WTC11 (cell line): ENCODE measurements around the gene RNF212B. TPM values are rescaled to one million over a fixed set of nuclear protein-coding genes. Genes with fewer than 3 reads are reported as not detected.
"Not testable (repeated sequence)": the region's sequence is repeated elsewhere in the genome, so short reads cannot be mapped to it uniquely, and the experiment has no call there.

Experiments
- ATAC-seq: fragments of 200-7000 bp; cut with Tn5 transposase; 2 replicates; pipeline ENCODE4 v1.10.0; 2021; ENCODE audit warnings: mild to moderate bottlenecking, moderate library complexity
- CTCF ChIA-PET: fragments of 300-600 bp; sonication (Branson Sonifier 250); formaldehyde crosslinking; loops from one replicate; lab custom pipeline; 2021; ENCODE audit warnings: antibody characterized with exemption; lab: Charles Lee
- POLR2A ChIA-PET: fragments of 350-600 bp; sonication (Branson Sonifier 250); formaldehyde crosslinking; loops from one replicate; lab custom pipeline; 2021; ENCODE audit warnings: antibody characterized with exemption; lab: Charles Lee
- DNase-seq: peaks from one replicate; pipeline ENCODE4 v3.0.0; 2021; ENCODE audit warnings: low spot score
- H3K27ac Mint-ChIP-seq: 2 replicates; pipeline ENCODE4 v1.8.0; 2021; ENCODE audit warnings: mixed read lengths
- H3K27me3 Mint-ChIP-seq: 2 replicates; pipeline ENCODE4 v1.8.0; 2021; ENCODE audit warnings: low read depth, mild to moderate bottlenecking, moderate library complexity, mixed read lengths
- H3K36me3 Mint-ChIP-seq: 2 replicates; pipeline ENCODE4 v1.8.0; 2021; ENCODE audit warnings: mixed read lengths
- H3K4me1 Mint-ChIP-seq: 2 replicates; pipeline ENCODE4 v1.8.0; 2022; ENCODE audit warnings: mixed read lengths
- H3K4me3 Mint-ChIP-seq: 2 replicates; pipeline ENCODE4 v1.8.0; 2021; ENCODE audit warnings: mild to moderate bottlenecking, moderate library complexity, mixed read lengths
- H3K9me3 Mint-ChIP-seq: 2 replicates; pipeline ENCODE4 v1.8.0; 2021; ENCODE audit warnings: mixed read lengths
- AR ChIP-seq: fragments of 250-450 bp; sonication (Bioruptor Pico); IDR thresholded peaks from 2 replicates; pipeline ENCODE4 v1.9.0; 2021; ENCODE audit warnings: mild to moderate bottlenecking
- ATF6 ChIP-seq: sonication (generic); formaldehyde crosslinking; IDR thresholded peaks from 2 replicates; pipeline ENCODE4 v1.8.1; 2023; ENCODE audit warnings: mild to moderate bottlenecking, missing genetic modification reagents
- CDX4 ChIP-seq: fragments of 250-450 bp; sonication (Bioruptor Pico); IDR thresholded peaks from 2 replicates; pipeline ENCODE4 v1.9.0; 2021; ENCODE audit warnings: moderate library complexity, mild to moderate bottlenecking, inconsistent platforms, borderline replicate concordance
- ELF4 ChIP-seq: sonication (generic); formaldehyde crosslinking; IDR thresholded peaks from 2 replicates; pipeline ENCODE4 v1.8.1; 2022; ENCODE audit warnings: low read depth, mild to moderate bottlenecking, moderate library complexity, missing genetic modification reagents
- ESRRA ChIP-seq: sonication (generic); formaldehyde crosslinking; IDR thresholded peaks from 2 replicates; pipeline ENCODE4 v1.8.1; 2022; ENCODE audit warnings: mild to moderate bottlenecking, missing genetic modification reagents, borderline replicate concordance
- FOXK1 ChIP-seq: sonication (generic); formaldehyde crosslinking; IDR thresholded peaks from 2 replicates; pipeline ENCODE4 v1.8.0; 2022; ENCODE audit warnings: mild to moderate bottlenecking, moderate library complexity, missing genetic modification reagents
- KAT7 ChIP-seq: sonication (generic); formaldehyde crosslinking; IDR thresholded peaks from 2 replicates; pipeline ENCODE4 v1.8.1; 2023; ENCODE audit warnings: missing genetic modification reagents, mild to moderate bottlenecking, borderline replicate concordance
- MLX ChIP-seq: sonication (generic); formaldehyde crosslinking; IDR thresholded peaks from 2 replicates; pipeline ENCODE4 v1.8.1; 2023; ENCODE audit warnings: mild to moderate bottlenecking, missing genetic modification reagents, moderate library complexity
- PREB ChIP-seq: sonication (generic); formaldehyde crosslinking; IDR thresholded peaks from 2 replicates; pipeline ENCODE4 v1.8.1; 2022; ENCODE audit warnings: mild to moderate bottlenecking, missing genetic modification reagents, moderate library complexity, borderline replicate concordance
- PRRX2 ChIP-seq: fragments of 250-450 bp; sonication (Bioruptor Pico); IDR thresholded peaks from 2 replicates; pipeline ENCODE4 v1.8.0; 2021; ENCODE audit warnings: mild to moderate bottlenecking
- RELA ChIP-seq: sonication (generic); formaldehyde crosslinking; IDR thresholded peaks from 2 replicates; pipeline ENCODE4 v1.8.1; 2022; ENCODE audit warnings: missing genetic modification reagents, mild to moderate bottlenecking, borderline replicate concordance
- SOX15 ChIP-seq: fragments of 250-450 bp; sonication (Bioruptor Pico); IDR thresholded peaks from 2 replicates; pipeline ENCODE4 v1.9.0; 2021; ENCODE audit warnings: mild to moderate bottlenecking
- TEAD1 ChIP-seq: sonication (generic); formaldehyde crosslinking; IDR thresholded peaks from 2 replicates; pipeline ENCODE4 v1.8.0; 2022; ENCODE audit warnings: mild to moderate bottlenecking, missing genetic modification reagents
- ZNF138 ChIP-seq: sonication (generic); formaldehyde crosslinking; conservative IDR thresholded peaks from 2 replicates; pipeline ENCODE4 v1.8.1; 2022; ENCODE audit warnings: mild to moderate bottlenecking, moderate library complexity, missing genetic modification reagents
- ZNF281 ChIP-seq: sonication (generic); formaldehyde crosslinking; IDR thresholded peaks from 2 replicates; pipeline ENCODE4 v1.8.0; 2023; ENCODE audit warnings: mild to moderate bottlenecking, missing genetic modification reagents
- ZNF671 ChIP-seq: fragments of 250-450 bp; sonication (Bioruptor Pico); IDR thresholded peaks from 2 replicates; pipeline ENCODE4 v1.8.0; 2021; ENCODE audit warnings: mild to moderate bottlenecking
- total RNA-seq: library from RNA; stranded (reverse); gene quantifications from 3 replicates; pipeline ENCODE4 v1.2.3, GENCODE V29; 2021

Gene RNF212B
- total RNA-seq, 1 experiment from 2014 or later: 0.46 TPM

GRCh38 chr14:23260849-23261248 lies 23.1 kb downstream of the RNF212B start:
- ATAC-seq, H3K27ac Mint-ChIP-seq, H3K9me3 Mint-ChIP-seq, H3K4me3 Mint-ChIP-seq, DNase-seq, H3K36me3 Mint-ChIP-seq: not testable (repeated sequence)
- Mint-ChIP-seq H3K4me1 (peaks cover 18% of the 10 kb centered on the region), H3K27me3 (peaks cover 29% of the 10 kb centered on the region)
- POLR2A ChIA-PET: interaction anchor here (0.6 kb wide), 1 partner anchor 143 kb away, joined by 3 read pairs; no protein-coding TSS in a partner anchor
- CTCF ChIA-PET: interaction anchor here (0.8 to 1.5 kb wide), 5 partner anchors 33 to 140 kb away, joined by 3 to 9 read pairs (median 4); no protein-coding TSS in a partner anchor

GRCh38 chr14:23269193-23269592 lies 31.5 kb downstream of the RNF212B start:
- CTCF ChIA-PET: interaction anchor here (1.2 to 1.5 kb wide), 2 partner anchors 20 to 25 kb away, joined by 3 to 4 read pairs; no protein-coding TSS in a partner anchor
- no peaks in the 10 kb centered on the region for H3K36me3 Mint-ChIP-seq
- TF ChIP-seq FOXK1 (CRISPR knock-in tag): no peak
- TF ChIP-seq AR (CRISPR knock-in tag): no peak
- no peak for TF ChIP-seq ZNF671 (CRISPR knock-in tag)
- no peak for TF ChIP-seq CDX4 (CRISPR knock-in tag)
- TF ChIP-seq TEAD1: no peak
- TF ChIP-seq ZNF138 (CRISPR knock-in tag): no peak
- TF ChIP-seq KAT7 (CRISPR knock-in tag): no peak
- no peak for TF ChIP-seq PREB
- TF ChIP-seq RELA (CRISPR knock-in tag): no peak
- TF ChIP-seq ZNF281 (CRISPR knock-in tag): no peak

GRCh38 chr14:23275412-23275811 lies 37.7 kb downstream of the RNF212B start:
- ChIA-PET CTCF (interaction anchor here (0.9 to 1.6 kb wide), 3 partner anchors 11 to 155 kb away, joined by 3 to 5 read pairs (median 4); partner anchors contain the start of gene HOMEZ), POLR2A (no interaction called here)
- Mint-ChIP-seq H3K27me3 (peaks cover 98% of the 10 kb centered on the region), H3K4me1 (peaks cover 13% of the 10 kb centered on the region), H3K4me3 (no peak overlapping the region), H3K27ac (no peak overlapping the region), H3K9me3 (no peaks in the 10 kb centered on the region), H3K36me3 (no peaks in the 10 kb centered on the region)
- TF ChIP-seq MLX (CRISPR knock-in tag) (no peak), ATF6 (CRISPR knock-in tag) (no peak), ESRRA (no peak), SOX15 (CRISPR knock-in tag) (no peak), ELF4 (CRISPR knock-in tag) (no peak), PRRX2 (no peak), AR (CRISPR knock-in tag) (no peak), ZNF671 (CRISPR knock-in tag) (no peak)
- ATAC-seq (no peak), DNase-seq (no peak)

More at GRCh38 chr14:23269193-23269592, 31.5 kb downstream of the RNF212B start:
- DNase-seq: no peak
- Mint-ChIP-seq H3K27me3 (peaks cover 95% of the 10 kb centered on the region), H3K27ac (no peak overlapping the region), H3K4me3 (no peak overlapping the region), H3K9me3 (no peaks in the 10 kb centered on the region), H3K4me1 (no peaks in the 10 kb centered on the region)
- POLR2A ChIA-PET: no interaction called here
- no peak for ATAC-seq
